H9 (cell line): ENCODE results near the gene SSR2. TPM values are rescaled to one million over a fixed set of nuclear protein-coding genes. Genes with fewer than 3 reads are reported as not detected.

Experiments used
- DNase-seq: peaks from one replicate; pipeline ENCODE4 v3.0.0-alpha.2; 2017
- H2AFZ ChIP-seq: one replicate; pipeline ENCODE4 v1.6.1; 2013; ENCODE audit warnings: mild to moderate bottlenecking, low read length, control low read depth, moderate library complexity
- H2AK5ac ChIP-seq: 2 replicates; pipeline ENCODE4 v1.6.1; 2013; ENCODE audit warnings: low read length, control low read depth, mixed read lengths; ENCODE audit not compliant: insufficient read length
- H2BK120ac ChIP-seq: one replicate; pipeline ENCODE4 v1.6.1; 2013; ENCODE audit warnings: low read depth, mild to moderate bottlenecking, low read length, control low read depth, inconsistent platforms; ENCODE audit not compliant: poor library complexity, severe bottlenecking
- H2BK12ac ChIP-seq: 2 replicates; pipeline ENCODE4 v1.6.1; 2013; ENCODE audit warnings: low read length, control low read depth, mixed read lengths, low read depth; ENCODE audit not compliant: insufficient read length
- H2BK15ac ChIP-seq: 2 replicates; pipeline ENCODE4 v1.6.1; 2013; ENCODE audit warnings: low read depth, low read length, control low read depth
- H2BK20ac ChIP-seq: one replicate; pipeline ENCODE4 v1.6.1; 2013; ENCODE audit warnings: low read depth, mild to moderate bottlenecking, low read length, control low read depth, inconsistent platforms; ENCODE audit not compliant: poor library complexity, severe bottlenecking
- H2BK5ac ChIP-seq: 2 replicates; pipeline ENCODE4 v1.6.1; 2013; ENCODE audit warnings: low read length, control low read depth, mixed read lengths; ENCODE audit not compliant: insufficient read length
- H3K14ac ChIP-seq: 2 replicates; pipeline ENCODE4 v1.6.1; 2013; ENCODE audit warnings: low read length, control low read depth; ENCODE audit not compliant: insufficient read depth
- H3K18ac ChIP-seq: 2 replicates; pipeline ENCODE4 v1.6.1; 2013; ENCODE audit warnings: low read depth, mild to moderate bottlenecking, mixed read lengths, low read length, control low read depth; ENCODE audit not compliant: insufficient read length
- H3K23ac ChIP-seq: 2 replicates; pipeline ENCODE4 v1.6.1; 2013; ENCODE audit warnings: low read length, control low read depth, mixed read lengths, low read depth; ENCODE audit not compliant: insufficient read length
- H3K23me2 ChIP-seq: 2 replicates; pipeline ENCODE4 v1.6.1; 2013; ENCODE audit warnings: low read depth, mild to moderate bottlenecking, mixed read lengths, low read length, control low read depth; ENCODE audit not compliant: insufficient read length, poor library complexity, severe bottlenecking
- H3K27ac ChIP-seq: 2 replicates; pipeline ENCODE4 v1.5.1; 2013; ENCODE audit warnings: low read length, control low read depth, mixed read lengths, low read depth; ENCODE audit not compliant: insufficient read length
- H3K27me3 ChIP-seq: 2 replicates; pipeline ENCODE4 v1.6.1; 2013; ENCODE audit warnings: low read length, control low read depth, inconsistent platforms; ENCODE audit not compliant: insufficient read depth
- H3K4ac ChIP-seq: 2 replicates; pipeline ENCODE4 v1.6.1; 2013; ENCODE audit warnings: low read depth, mild to moderate bottlenecking, control low read depth, inconsistent platforms, low read length, moderate library complexity
- H3K4me1 ChIP-seq: 2 replicates; pipeline ENCODE4 v1.6.1; 2013; ENCODE audit warnings: low read length, control low read depth, inconsistent platforms; ENCODE audit not compliant: insufficient read depth
- H3K4me2 ChIP-seq: 2 replicates; pipeline ENCODE4 v1.6.1; 2013; ENCODE audit warnings: low read length, control low read depth, mixed read lengths; ENCODE audit not compliant: insufficient read length, insufficient read depth
- H3K56ac ChIP-seq: 2 replicates; pipeline ENCODE4 v1.6.1; 2013; ENCODE audit warnings: low read depth, mild to moderate bottlenecking, mixed read lengths, low read length, control low read depth; ENCODE audit not compliant: insufficient read length
- H3K79me1 ChIP-seq: 2 replicates; pipeline ENCODE4 v1.6.1; 2013; ENCODE audit warnings: low read depth, mild to moderate bottlenecking, moderate library complexity, low read length, control low read depth, inconsistent platforms; ENCODE audit not compliant: insufficient read depth, poor library complexity, severe bottlenecking
- H3K79me2 ChIP-seq: 2 replicates; pipeline ENCODE4 v1.6.1; 2013; ENCODE audit warnings: low read length, control low read depth, inconsistent platforms; ENCODE audit not compliant: insufficient read depth
- H3K9ac ChIP-seq: 2 replicates; pipeline ENCODE4 v1.6.1; 2013; ENCODE audit warnings: low read length, control low read depth, mixed read lengths; ENCODE audit not compliant: insufficient read length; ENCODE audit errors: extremely low read depth
- H3K9me3 ChIP-seq: one replicate; pipeline ENCODE4 v1.6.1; 2013; ENCODE audit warnings: low read depth, low read length, inconsistent platforms; ENCODE audit not compliant: control insufficient read depth
- H3T11ph ChIP-seq: one replicate; pipeline ENCODE4 v1.6.1; 2013; ENCODE audit warnings: mild to moderate bottlenecking, low read length, control low read depth, inconsistent platforms
- H4K20me1 ChIP-seq: one replicate; pipeline ENCODE4 v1.6.1; 2013; ENCODE audit not compliant: control insufficient read depth, insufficient read length, insufficient read depth
- H4K5ac ChIP-seq: 2 replicates; pipeline ENCODE4 v1.6.1; 2013; ENCODE audit warnings: low read depth, mild to moderate bottlenecking, mixed read lengths, low read length, control low read depth; ENCODE audit not compliant: insufficient read length
- H4K8ac ChIP-seq: replicated peaks from 2 replicates; pipeline ENCODE4 v1.6.1; 2013; ENCODE audit warnings: low read length, control low read depth, mixed read lengths, low read depth; ENCODE audit not compliant: insufficient read length
- H4K91ac ChIP-seq: 2 replicates; pipeline ENCODE4 v1.6.1; 2013; ENCODE audit warnings: low read depth, mild to moderate bottlenecking, moderate library complexity, mixed read lengths, low read length, control low read depth; ENCODE audit not compliant: insufficient read length
- H3K27ac Mint-ChIP-seq, 3 experiments: 2 replicates in 2 of 3; 3 replicates in 1 of 3; pipeline ENCODE4 v1.8.0; 2020 to 2021; ENCODE audit warnings: mixed read lengths in 3 of 3, mild to moderate bottlenecking in 1 of 3, moderate library complexity in 1 of 3
- H3K27me3 Mint-ChIP-seq: 2 replicates; pipeline ENCODE4 v1.8.0; 2021; ENCODE audit warnings: low read depth, mild to moderate bottlenecking, moderate library complexity, mixed read lengths
- H3K36me3 Mint-ChIP-seq, 3 experiments: 2 replicates in 2 of 3; 3 replicates in 1 of 3; pipeline ENCODE4 v1.8.0; 2020 to 2021; ENCODE audit warnings: low read depth in 3 of 3, mixed read lengths in 3 of 3; ENCODE audit not compliant: insufficient read depth in 1 of 3
- H3K4me1 Mint-ChIP-seq, 2 experiments: 2 replicates each; pipeline ENCODE4 v1.8.0; 2020; ENCODE audit warnings: mixed read lengths in 2 of 2
- H3K4me3 Mint-ChIP-seq, 2 experiments: 2 replicates in 1 of 2; 3 replicates in 1 of 2; pipeline ENCODE4 v1.8.0; 2020 to 2021; ENCODE audit warnings: mild to moderate bottlenecking in 2 of 2, mixed read lengths in 2 of 2, moderate library complexity in 1 of 2
- H3K9me3 Mint-ChIP-seq, 2 experiments: 2 replicates in 1 of 2; 3 replicates in 1 of 2; pipeline ENCODE4 v1.8.0; 2020; ENCODE audit warnings: mild to moderate bottlenecking in 2 of 2, mixed read lengths in 2 of 2, moderate library complexity in 1 of 2
- WGBS: extraction: QIAGEN DNeasy Blood & Tissue Kit; methylation state at CpG from one replicate; pipeline ENCODE4 v1.1.7; 2013; ENCODE audit warnings: missing lambda C conversion rate, low lambda C conversion rate, mixed read lengths; ENCODE audit not compliant: insufficient read length; ENCODE audit errors: extremely low coverage; 5-methylcytosine and 5-hydroxymethylcytosine counted together
- total RNA-seq: library from RNA; stranded (reverse); gene quantifications from 2 replicates; pipeline ENCODE4 v1.2.1, GENCODE V29; 2021
- TF ChIP-seq, protein P1 (sequence below): fragments of 200-600 bp; sonication (generic); conservative IDR thresholded peaks from 3 replicates; pipeline ENCODE4 v1.8.0; 2021; ENCODE audit warnings: antibody characterized with exemption, mild to moderate bottlenecking

Gene SSR2
- total RNA-seq, 1 experiment from 2014 or later, result 170 TPM

DNA sequence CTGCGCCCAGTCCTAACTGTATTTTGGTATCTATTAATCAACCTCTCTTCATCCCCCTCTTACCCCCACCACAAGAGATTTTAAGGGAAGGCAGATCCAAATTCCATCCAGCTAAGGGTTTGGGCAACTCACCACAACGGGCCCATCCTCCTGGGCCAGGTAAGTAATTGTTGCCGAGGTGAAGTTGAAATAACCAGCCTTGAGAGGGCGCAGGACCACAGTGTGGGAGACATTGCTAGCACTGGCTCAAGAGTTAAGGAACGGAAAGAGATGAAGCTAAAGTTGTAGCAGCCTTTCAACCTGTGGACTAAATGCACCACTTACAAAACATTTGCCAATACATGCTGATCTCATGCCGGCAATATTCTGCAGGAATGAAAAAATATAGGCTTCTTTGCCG lies 5.9 kb downstream of the SSR2 start:
- no peak overlapping the region for H2AFZ ChIP-seq
- H4K5ac ChIP-seq, result no peak overlapping the region
- peak; percentile 46 for DNase-seq
- H3K18ac ChIP-seq, result no peak overlapping the region
- Mint-ChIP-seq H3K4me1 (peaks cover 3% of the 10 kb centered on the region in 2 experiments), H3K27me3 (no peaks in the 10 kb centered on the region), H3K36me3 (peaks cover 50 to 83% (median 73%) of the 10 kb centered on the region in 3 experiments; a peak in 6 of 7 replicates), H3K27ac (0 out of 7 replicates have a peak overlapping the region, but pooled peaks of 1 of the 3 experiments have one; percentile 58), H3K4me3 (no peak overlapping the region), H3K9me3 (no peaks in the 10 kb centered on the region)
- H3K23me2 ChIP-seq, result peaks cover 2% of the 10 kb centered on the region
- no peak overlapping the region for H3K9ac ChIP-seq
- no peak overlapping the region for H3K4ac ChIP-seq
- no peak overlapping the region for H2BK20ac ChIP-seq
- H3K79me2 ChIP-seq, result peaks cover 4% of the 10 kb centered on the region; the same call in 1 of the 2 replicates
- H4K91ac ChIP-seq, result no peak overlapping the region
- no peaks in the 10 kb centered on the region for H3K27me3 ChIP-seq
- H3K14ac ChIP-seq, result no peak overlapping the region
- H3T11ph ChIP-seq, result no peak overlapping the region
- no peaks in the 10 kb centered on the region for H4K20me1 ChIP-seq
- H2BK12ac ChIP-seq, result no peak overlapping the region
- TF ChIP-seq, protein P1, sequence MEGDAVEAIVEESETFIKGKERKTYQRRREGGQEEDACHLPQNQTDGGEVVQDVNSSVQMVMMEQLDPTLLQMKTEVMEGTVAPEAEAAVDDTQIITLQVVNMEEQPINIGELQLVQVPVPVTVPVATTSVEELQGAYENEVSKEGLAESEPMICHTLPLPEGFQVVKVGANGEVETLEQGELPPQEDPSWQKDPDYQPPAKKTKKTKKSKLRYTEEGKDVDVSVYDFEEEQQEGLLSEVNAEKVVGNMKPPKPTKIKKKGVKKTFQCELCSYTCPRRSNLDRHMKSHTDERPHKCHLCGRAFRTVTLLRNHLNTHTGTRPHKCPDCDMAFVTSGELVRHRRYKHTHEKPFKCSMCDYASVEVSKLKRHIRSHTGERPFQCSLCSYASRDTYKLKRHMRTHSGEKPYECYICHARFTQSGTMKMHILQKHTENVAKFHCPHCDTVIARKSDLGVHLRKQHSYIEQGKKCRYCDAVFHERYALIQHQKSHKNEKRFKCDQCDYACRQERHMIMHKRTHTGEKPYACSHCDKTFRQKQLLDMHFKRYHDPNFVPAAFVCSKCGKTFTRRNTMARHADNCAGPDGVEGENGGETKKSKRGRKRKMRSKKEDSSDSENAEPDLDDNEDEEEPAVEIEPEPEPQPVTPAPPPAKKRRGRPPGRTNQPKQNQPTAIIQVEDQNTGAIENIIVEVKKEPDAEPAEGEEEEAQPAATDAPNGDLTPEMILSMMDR, result peak; percentile 47; the same call in 2 of the 3 replicates
- no peak overlapping the region for H3K56ac ChIP-seq
- H3K79me1 ChIP-seq, result peaks cover 2% of the 10 kb centered on the region
- no peak overlapping the region for H2AK5ac ChIP-seq
- H4K8ac ChIP-seq, result no peak overlapping the region
- H2BK120ac ChIP-seq, result no peak overlapping the region
- no peak overlapping the region for H2BK15ac ChIP-seq
- no peak overlapping the region for H3K23ac ChIP-seq
- no peaks in the 10 kb centered on the region for H3K9me3 ChIP-seq
- H3K27ac ChIP-seq, result no peak overlapping the region
- H3K4me1 ChIP-seq, result peaks cover under 1% of the 10 kb centered on the region; the same call in 1 of the 2 replicates
- H3K4me2 ChIP-seq, result no peak overlapping the region
- H2BK5ac ChIP-seq, result no peak overlapping the region
- WGBS, result no CpG with 5 or more reads among the region's 7 CpGs
